HFFc6 (cell line): Measurements from ENCODE around the gene CFAP161. TPM values are rescaled to one million over a fixed set of nuclear protein-coding genes. Genes with fewer than 3 reads are reported as not detected.

ENCODE experiments used
- DNase-seq: peaks from one replicate; pipeline ENCODE4 v3.0.0-alpha.2; 2018
- H3K27ac Mint-ChIP-seq: 2 replicates; pipeline ENCODE4 v1.8.0; 2020; ENCODE audit warnings: mild to moderate bottlenecking, mixed read lengths
- H3K27me3 Mint-ChIP-seq: 2 replicates; pipeline ENCODE4 v1.8.0; 2021; ENCODE audit warnings: mild to moderate bottlenecking, moderate library complexity, mixed read lengths; ENCODE audit not compliant: insufficient read depth
- H3K36me3 Mint-ChIP-seq: 2 replicates; pipeline ENCODE4 v1.8.0; 2021; ENCODE audit warnings: low read depth, mixed read lengths
- H3K4me1 Mint-ChIP-seq: 2 replicates; pipeline ENCODE4 v1.8.0; 2020; ENCODE audit warnings: low read depth, mixed read lengths
- H3K4me3 Mint-ChIP-seq: 2 replicates; pipeline ENCODE4 v1.8.0; 2020; ENCODE audit warnings: mild to moderate bottlenecking, moderate library complexity, mixed read lengths
- H3K9me3 Mint-ChIP-seq: 2 replicates; pipeline ENCODE4 v1.8.0; 2020; ENCODE audit warnings: mild to moderate bottlenecking, mixed read lengths
- long read RNA-seq: library from polyadenylated mRNA; unstranded; transcript quantifications from one replicate; pipeline ENCODE4 v2.0.0, GENCODE V29; 2019
- total RNA-seq, 6 experiments: library from RNA; stranded (reverse); fragmentation: NEBNext Ultra II Directional; extraction: Animal tissue kit (Norgen Biotek cat#: 25700); gene quantifications; 2 replicates in 1 of 6; 3 replicates in 5 of 6; pipeline ENCODE4 v1.2.3, GENCODE V29; 2021
- TF ChIP-seq, protein P1 (sequence below): fragments of 200-600 bp; sonication (generic); IDR thresholded peaks from 2 replicates; pipeline ENCODE4 v1.5.0; 2021; ENCODE audit warnings: antibody characterized with exemption, mild to moderate bottlenecking

The CFAP161 gene, protein sequence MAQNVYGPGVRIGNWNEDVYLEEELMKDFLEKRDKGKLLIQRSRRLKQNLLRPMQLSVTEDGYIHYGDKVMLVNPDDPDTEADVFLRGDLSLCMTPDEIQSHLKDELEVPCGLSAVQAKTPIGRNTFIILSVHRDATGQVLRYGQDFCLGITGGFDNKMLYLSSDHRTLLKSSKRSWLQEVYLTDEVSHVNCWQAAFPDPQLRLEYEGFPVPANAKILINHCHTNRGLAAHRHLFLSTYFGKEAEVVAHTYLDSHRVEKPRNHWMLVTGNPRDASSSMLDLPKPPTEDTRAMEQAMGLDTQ
- under 1 TPM in 2 of 6 experiments, not detected in 4; 0.20 to 0.43 TPM for total RNA-seq
- long read RNA-seq: 0 reads

DNA sequence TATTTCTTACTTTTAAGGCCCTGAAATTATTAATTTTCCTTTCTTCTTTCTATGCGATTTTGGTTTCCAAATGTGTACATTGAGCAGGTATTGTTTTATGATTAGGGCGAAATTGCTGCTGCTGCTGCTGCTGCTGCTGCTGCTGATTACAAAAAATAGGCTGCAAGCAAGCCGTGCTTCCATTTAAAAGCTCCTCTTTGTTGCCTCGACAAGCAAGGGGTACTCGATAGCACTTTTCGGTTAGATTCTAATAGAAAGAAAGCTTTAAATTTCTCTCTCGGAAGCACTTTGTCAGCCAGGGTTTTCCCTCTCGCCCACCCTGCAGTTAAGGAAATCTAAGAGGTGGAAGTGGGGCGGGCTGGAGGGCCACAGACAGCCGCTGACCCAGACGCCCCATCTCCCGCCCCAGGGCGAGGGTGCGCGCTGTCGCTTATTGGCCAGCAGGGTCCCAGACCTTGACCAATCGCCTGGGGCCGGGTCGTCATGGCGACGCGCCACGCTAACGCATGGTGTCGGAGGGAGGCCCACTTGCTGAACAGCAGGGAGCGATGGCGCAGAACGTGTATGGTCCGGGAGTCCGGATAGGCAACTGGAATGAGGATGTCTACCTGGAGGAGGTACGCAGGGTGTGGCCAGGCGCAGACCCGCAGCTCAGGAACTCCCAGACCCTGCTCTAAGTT is at the start of gene CFAP161:
Gene CFAP161, plus strand, starts transcription at position 489 of the 680 bp plus-strand sequence. Its CDS starts 60 bp downstream, at position 549.
- H3K36me3 Mint-ChIP-seq: no peaks in the 10 kb centered on the region
- no peaks in the 10 kb centered on the region for H3K9me3 Mint-ChIP-seq
- H3K4me3 Mint-ChIP-seq: peak within 1 kb of the TSS; percentile 53
- peak; percentile 46 for DNase-seq
- TF ChIP-seq, protein P1, sequence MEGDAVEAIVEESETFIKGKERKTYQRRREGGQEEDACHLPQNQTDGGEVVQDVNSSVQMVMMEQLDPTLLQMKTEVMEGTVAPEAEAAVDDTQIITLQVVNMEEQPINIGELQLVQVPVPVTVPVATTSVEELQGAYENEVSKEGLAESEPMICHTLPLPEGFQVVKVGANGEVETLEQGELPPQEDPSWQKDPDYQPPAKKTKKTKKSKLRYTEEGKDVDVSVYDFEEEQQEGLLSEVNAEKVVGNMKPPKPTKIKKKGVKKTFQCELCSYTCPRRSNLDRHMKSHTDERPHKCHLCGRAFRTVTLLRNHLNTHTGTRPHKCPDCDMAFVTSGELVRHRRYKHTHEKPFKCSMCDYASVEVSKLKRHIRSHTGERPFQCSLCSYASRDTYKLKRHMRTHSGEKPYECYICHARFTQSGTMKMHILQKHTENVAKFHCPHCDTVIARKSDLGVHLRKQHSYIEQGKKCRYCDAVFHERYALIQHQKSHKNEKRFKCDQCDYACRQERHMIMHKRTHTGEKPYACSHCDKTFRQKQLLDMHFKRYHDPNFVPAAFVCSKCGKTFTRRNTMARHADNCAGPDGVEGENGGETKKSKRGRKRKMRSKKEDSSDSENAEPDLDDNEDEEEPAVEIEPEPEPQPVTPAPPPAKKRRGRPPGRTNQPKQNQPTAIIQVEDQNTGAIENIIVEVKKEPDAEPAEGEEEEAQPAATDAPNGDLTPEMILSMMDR: no peak; the same call in 1 of the 2 replicates
- no peaks in the 10 kb centered on the region for H3K4me1 Mint-ChIP-seq
- peaks cover 3% of the 10 kb centered on the region; the same call in 1 of the 2 replicates for H3K27me3 Mint-ChIP-seq
- no peak within 1 kb of the TSS for H3K27ac Mint-ChIP-seq

DNA sequence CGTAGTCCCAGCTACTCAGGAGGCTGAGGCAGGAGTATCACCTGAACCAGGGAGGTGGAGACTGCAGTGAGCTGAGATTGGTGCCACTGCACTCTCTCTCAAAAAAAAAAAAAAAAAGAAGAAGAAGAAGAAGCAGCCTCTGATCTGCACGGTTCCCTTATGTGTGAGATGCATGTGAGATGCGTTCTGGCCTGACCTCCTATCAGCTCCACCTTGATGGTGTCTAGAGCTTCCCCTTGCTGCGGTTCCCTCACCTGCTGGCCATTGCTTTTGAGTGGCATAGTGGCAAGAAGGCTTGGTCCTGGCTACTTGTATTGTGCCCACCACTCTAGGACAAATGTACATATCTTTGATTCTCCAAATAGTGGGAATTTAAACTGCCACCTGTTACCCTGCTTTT is 49.4 kb upstream of the CFAP161 start:
- H3K4me3 Mint-ChIP-seq: no peak overlapping the region
- DNase-seq: no peak
- peaks cover 26% of the 10 kb centered on the region for H3K4me1 Mint-ChIP-seq
- H3K36me3 Mint-ChIP-seq: no peaks in the 10 kb centered on the region
- TF ChIP-seq, protein P1: no peak
- H3K27me3 Mint-ChIP-seq: no peaks in the 10 kb centered on the region; the same call in 1 of the 2 replicates
- no peak overlapping the region for H3K27ac Mint-ChIP-seq
- H3K9me3 Mint-ChIP-seq: no peaks in the 10 kb centered on the region

DNA sequence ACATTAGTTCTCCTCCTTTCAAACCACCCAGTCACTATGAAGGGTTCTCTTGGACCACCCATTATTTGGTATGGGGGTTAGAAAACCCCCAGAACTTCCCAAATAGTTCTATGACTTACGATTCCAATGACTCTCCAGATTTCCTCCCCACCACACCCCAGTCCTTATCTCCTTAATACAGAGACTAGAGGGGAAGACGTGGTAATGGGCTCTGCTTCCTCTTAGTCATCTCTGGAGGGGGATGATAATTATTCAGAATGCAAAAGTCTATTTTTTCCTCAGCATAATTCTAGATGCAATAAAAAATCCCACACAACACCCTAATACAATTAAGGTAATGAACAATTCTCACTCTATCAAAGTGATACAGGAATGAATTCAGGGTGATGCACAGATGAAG is 48.9 kb upstream of the CFAP161 start:
- peaks cover 26% of the 10 kb centered on the region for H3K4me1 Mint-ChIP-seq
- TF ChIP-seq, protein P1: no peak
- DNase-seq: no peak
- H3K27ac Mint-ChIP-seq: no peak overlapping the region
- H3K36me3 Mint-ChIP-seq: no peaks in the 10 kb centered on the region
- no peaks in the 10 kb centered on the region for H3K9me3 Mint-ChIP-seq
- H3K4me3 Mint-ChIP-seq: no peak overlapping the region
- no peaks in the 10 kb centered on the region; the same call in 1 of the 2 replicates for H3K27me3 Mint-ChIP-seq

DNA sequence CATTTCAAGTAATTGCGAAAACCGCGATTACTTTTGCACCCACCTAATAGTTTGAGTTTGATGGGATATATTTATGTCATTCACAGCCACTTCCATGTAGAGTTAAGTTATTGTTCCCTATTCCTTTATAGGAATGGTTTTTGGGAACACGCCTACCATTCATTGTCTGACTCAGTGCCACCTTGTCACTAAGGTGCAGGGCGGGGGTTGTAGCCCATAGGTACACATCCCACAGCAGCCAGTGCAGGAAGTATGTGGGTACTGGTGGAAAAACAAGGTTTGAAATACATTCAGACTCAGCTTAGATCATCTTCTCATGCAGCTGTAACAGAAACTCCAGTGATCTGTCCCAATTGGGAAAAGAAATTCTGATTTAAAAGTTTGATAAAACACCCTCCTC is 48.2 kb upstream of the CFAP161 start:
- Mint-ChIP-seq H3K27ac (no peak overlapping the region), H3K4me3 (no peak overlapping the region), H3K9me3 (no peaks in the 10 kb centered on the region), H3K4me1 (peaks cover 26% of the 10 kb centered on the region), H3K36me3 (no peaks in the 10 kb centered on the region), H3K27me3 (no peaks in the 10 kb centered on the region)
- TF ChIP-seq, protein P1: no peak
- no peak for DNase-seq

DNA sequence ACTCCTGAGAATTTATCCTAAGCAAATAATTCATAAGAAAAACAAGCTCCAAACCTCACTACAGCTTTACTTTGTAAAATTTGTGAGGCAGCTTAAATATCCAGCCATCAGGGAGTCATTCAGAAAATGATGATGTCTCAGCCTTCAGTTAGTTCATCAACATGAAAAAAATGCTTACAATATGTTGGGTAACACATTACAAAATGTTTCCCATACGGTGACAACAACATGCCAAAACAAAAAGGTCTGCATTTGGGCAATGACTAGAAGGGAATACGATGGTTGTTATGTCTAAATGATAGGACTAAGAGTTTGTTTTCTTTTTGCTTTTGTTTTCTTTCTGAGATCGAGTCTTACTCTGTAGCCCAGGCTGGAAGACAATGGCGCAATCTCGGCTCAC is 47.0 kb upstream of the CFAP161 start:
- H3K36me3 Mint-ChIP-seq: no peaks in the 10 kb centered on the region
- H3K9me3 Mint-ChIP-seq: no peaks in the 10 kb centered on the region
- TF ChIP-seq, protein P1: no peak
- H3K4me3 Mint-ChIP-seq: no peak overlapping the region
- no peaks in the 10 kb centered on the region for H3K27me3 Mint-ChIP-seq
- no peak overlapping the region for H3K27ac Mint-ChIP-seq
- H3K4me1 Mint-ChIP-seq: peaks cover 30% of the 10 kb centered on the region
- DNase-seq: peak; percentile 5
